ENCODE data around the gene ARHGEF4.

The ARHGEF4 gene

DNA sequence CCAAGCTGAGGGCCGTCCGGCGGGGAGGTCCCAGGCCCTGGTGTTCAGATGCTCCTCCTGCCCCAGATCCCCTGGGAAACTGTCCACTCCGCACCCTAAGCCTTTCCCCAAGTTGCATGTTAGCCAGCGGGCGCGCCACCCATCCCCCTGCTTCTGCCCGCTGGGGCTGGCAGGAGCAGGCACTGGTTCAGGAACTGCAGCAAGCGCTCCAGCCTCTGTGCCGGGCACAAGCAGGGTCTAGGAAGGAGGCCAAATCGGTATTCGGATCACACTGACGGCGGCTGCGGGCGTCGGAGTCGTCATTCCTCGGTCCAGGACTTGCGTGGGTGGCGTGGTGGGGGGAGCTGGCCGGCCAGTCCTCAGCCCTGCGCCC is 202.8 kb downstream of the ARHGEF4 start:
- DNase-seq = no peak

GRCh38 chr2:131039908-131040660 is 203.4 kb downstream of the ARHGEF4 start:
- no peak for DNase-seq

- DNase-seq = no peak
Measured at GRCh38 chr2:131040661-131041401, 204.1 kb downstream of the ARHGEF4 start.

GRCh38 chr2:131041402-131042147 is 204.9 kb downstream of the ARHGEF4 start:
- no peak for DNase-seq

GRCh38 chr2:131042148-131042775 is 205.5 kb downstream of the ARHGEF4 start:
- peak in 1 of 3 donors; percentile 8 for DNase-seq

GRCh38 chr2:131043199-131044074 is 206.7 kb downstream of the ARHGEF4 start:
- DNase-seq = no peak

- DNase-seq = no peak
Measured at GRCh38 chr2:131044075-131044756, 207.5 kb downstream of the ARHGEF4 start.

DNA sequence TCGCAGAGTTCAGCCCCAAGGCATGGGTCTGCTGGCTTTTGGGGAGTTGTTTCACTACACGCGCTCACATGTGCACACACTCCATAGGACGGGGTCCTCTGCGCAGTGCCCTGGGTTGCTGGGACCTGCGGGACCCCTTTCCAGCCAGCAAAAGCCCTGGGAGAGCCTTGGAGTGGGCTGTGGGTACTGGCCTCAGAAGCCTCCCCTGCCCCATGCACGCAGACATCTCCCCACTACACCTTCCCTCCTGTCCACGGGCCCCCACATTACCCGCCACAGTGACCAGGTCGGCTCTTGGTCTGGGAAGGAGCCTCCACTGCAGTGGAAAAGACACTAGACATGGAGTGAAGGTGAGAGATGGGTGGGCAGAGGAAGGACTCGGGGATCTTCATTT is 208.0 kb downstream of the ARHGEF4 start:
- no peak for DNase-seq

GRCh38 chr2:131045286-131046027 is 208.7 kb downstream of the ARHGEF4 start:
- DNase-seq = no peak

DNA sequence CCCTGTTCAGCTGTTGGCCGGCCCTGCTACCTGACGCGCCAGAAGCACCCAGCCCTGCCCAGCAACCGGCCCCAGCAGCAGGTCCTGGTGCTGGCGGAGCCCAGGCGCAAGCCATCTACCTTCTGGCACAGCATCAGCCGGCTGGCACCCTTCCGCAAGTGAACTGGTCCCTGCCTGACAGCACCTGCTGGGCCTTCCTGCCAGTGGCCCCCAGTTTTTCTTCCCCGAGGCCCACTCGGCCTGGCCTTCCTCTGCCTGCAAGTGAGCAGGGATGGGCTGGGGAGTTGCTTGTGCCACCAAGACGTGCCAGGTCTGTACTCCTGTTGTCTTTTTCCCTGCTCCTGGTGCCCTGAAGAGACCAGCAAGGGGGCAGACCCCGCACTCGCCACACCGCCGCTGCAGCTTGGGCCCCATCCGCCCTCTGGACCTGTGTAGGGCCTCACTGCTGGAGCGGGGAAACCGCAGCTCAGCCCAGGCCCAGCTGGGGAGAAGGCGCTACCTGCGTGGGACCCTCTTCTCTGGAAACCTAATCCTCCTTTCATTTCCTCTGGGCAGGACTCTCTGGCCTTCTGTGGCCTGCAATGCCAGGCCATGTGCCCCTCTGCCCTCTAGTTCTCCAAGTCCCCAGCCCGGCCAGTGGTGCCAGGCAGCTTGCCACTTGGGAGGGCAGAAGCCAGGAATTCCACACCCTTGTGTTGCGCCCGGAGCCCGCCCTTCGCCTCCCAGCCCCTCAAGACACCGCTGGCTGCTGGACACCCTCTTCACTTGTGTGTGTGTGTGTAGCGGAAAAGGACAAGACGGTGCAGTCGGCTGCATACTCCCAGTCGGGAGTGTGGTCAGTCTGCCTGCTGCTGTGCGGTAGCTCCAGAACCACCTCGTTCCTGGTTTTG is 209.6 kb downstream of the ARHGEF4 start:
- DNase-seq = no peak

- no peak for DNase-seq
Measured at GRCh38 chr2:131046918-131047652, 210.4 kb downstream of the ARHGEF4 start.

GRCh38 chr2:131047920-131048560 is 211.3 kb downstream of the ARHGEF4 start:
- no peak for DNase-seq

DNA sequence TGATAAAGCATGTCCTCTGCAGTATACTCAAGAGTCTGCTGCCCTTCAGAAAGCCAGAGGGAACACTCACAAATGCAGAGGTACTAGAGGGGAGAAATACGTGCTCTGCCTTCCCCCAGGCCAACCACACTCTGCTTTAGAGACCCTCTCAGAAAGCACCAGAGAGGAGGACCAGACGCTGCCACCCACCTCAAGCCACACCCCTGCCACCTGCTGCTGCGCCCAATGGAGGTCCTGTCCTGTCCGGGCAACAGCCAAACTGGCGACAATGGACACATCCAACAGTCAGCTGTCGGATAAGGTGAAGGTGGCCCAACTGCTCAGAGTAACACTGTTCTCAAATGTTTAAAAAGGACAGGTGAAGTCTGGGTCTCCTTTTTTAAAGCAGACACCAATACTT is 211.9 kb downstream of the ARHGEF4 start:
- DNase-seq = no peak

DNA sequence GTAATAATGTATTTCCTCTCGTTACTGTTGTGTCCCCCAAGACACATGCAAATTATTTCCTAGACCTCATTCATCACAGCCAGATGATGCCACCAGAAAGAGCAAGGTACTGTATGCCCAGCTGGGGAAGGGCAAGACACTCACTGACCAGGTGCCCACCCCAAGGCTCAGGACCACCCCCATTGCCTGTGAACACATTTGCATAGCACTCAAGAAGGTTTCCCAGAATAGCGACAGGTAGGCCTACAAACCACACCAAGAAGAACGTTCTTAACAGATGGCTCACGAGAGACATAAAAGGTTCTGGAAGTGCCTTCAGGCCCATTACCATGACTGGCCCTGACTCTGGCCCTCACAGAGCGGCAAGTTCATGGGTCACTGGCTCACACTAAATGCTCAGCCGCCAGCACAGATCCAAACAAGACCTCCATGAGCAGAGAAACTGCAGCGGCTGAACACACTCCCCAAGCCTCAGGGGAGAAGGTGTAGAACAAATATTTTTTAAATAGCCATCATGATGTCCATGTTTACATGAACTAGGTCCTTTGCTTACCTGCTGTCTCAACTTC is 212.5 kb downstream of the ARHGEF4 start:
- no peak for DNase-seq

DNA sequence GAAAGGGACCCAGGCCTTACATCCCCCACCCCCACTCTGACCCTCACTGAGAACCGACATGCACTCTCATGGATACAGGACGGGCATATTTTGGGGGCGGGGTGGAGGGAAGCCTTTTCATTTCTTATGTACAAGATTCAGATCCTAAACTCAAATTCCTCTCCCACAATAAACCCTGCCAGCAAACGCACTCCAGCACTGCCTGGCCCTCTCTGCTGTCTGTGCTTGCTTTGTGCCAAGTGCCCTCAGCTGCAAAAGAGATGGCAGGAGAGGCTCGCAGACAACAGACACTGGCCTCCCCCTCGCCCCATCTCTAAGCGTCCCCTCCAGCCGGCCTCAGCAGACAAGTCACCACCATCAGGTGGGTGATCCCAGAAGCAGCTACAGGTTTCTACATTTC is 214.2 kb downstream of the ARHGEF4 start:
- DNase-seq = no peak

DNA sequence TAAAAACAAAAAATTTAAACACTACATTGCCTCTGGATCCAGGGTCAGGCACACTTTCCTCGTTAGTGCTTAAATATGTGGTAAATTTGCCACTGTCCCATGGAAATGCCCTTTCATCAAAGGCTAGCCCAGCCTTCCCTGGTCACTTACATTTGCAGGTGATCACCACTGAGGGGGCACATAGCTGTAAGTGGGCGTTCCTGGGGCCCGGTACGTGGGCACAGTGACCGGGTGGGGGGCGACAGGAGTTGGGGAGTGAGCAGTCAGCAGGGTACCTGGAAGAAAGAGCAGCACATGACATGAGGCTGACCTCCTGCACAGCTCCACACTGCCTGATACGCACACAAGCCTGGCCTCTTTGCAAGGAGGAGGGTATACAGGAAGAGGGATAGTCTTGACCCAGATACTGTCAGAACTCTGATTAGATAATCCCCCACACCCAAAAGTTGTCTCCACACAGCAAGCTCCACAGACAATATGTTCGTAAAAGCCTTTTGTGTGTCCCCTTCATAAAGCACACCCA is 216.1 kb downstream of the ARHGEF4 start:
- DNase-seq = no peak

- DNase-seq = no peak
Measured at GRCh38 chr2:131054488-131054887, 217.8 kb downstream of the ARHGEF4 start.
